Naive thymus-derived CD4-positive, alpha-beta T cell (primary cell): ENCODE results near the gene C13orf46. TPM values are rescaled to one million over a fixed set of nuclear protein-coding genes. Genes with fewer than 3 reads are reported as not detected.
A peak's percentile ranks its signal among the peaks of the same experiment; 100 is the strongest.

ENCODE experiments used
- ATAC-seq: fragments of 150-1000 bp; cut with Tn5 transposase; 2 replicates; pipeline ENCODE4 v1.10.0; 2021; ENCODE audit warnings: mild to moderate bottlenecking, moderate library complexity
- CTCF ChIA-PET: fragments of 350-600 bp; sonication (Branson Sonifier 250); formaldehyde crosslinking; loops from one replicate; lab custom pipeline; 2021; ENCODE audit warnings: antibody characterized with exemption; lab: Charles Lee
- POLR2A ChIA-PET: fragments of 350-600 bp; sonication (Branson Sonifier 250); formaldehyde crosslinking; loops from one replicate; lab custom pipeline; 2021; ENCODE audit warnings: antibody characterized with exemption, inconsistent platforms; lab: Charles Lee
- DNase-seq, 9 donors: peaks; one replicate each; pipeline versions ENCODE4 v3.0.0 to v3.0.0-alpha.2; 2020 to 2022; ENCODE audit warnings: mixed read lengths in 1 of 9
- H3K27ac ChIP-seq: one replicate; pipeline ENCODE4 v1.7.0; 2013; ENCODE audit warnings: mild to moderate bottlenecking, low read depth, low read length, moderate library complexity
- H3K27me3 ChIP-seq, 2 donors: one replicate each; pipeline ENCODE4 v1.7.0; 2013; ENCODE audit warnings: low read length in 2 of 2, mild to moderate bottlenecking in 2 of 2, moderate library complexity in 2 of 2; ENCODE audit not compliant: control insufficient read depth in 2 of 2, insufficient read depth in 2 of 2
- H3K36me3 ChIP-seq, 3 experiments: 1 replicate in 2 of 3; 2 replicates in 1 of 3; pipeline ENCODE4 v1.7.0; 2013; ENCODE audit warnings: low read length in 3 of 3, mild to moderate bottlenecking in 3 of 3, moderate library complexity in 1 of 3; ENCODE audit not compliant: insufficient read depth in 3 of 3, control insufficient read depth in 2 of 3
- H3K4me1 ChIP-seq, 2 donors: one replicate each; pipeline ENCODE4 v1.7.0; 2013; ENCODE audit warnings: low read length in 2 of 2, mild to moderate bottlenecking in 2 of 2, moderate library complexity in 1 of 2; ENCODE audit not compliant: control insufficient read depth in 2 of 2, insufficient read depth in 2 of 2
- H3K4me3 ChIP-seq: 2 replicates; pipeline ENCODE4 v1.7.0; 2013; ENCODE audit warnings: mild to moderate bottlenecking, low read length
- H3K9me3 ChIP-seq, 3 experiments: 1 replicate in 2 of 3; 2 replicates in 1 of 3; pipeline ENCODE4 v1.7.0; 2013; ENCODE audit warnings: low read length in 3 of 3; ENCODE audit not compliant: control insufficient read depth in 2 of 3
- H3K27ac Mint-ChIP-seq, 9 donors: one replicate each; pipeline ENCODE4 v1.8.0; 2020 to 2022; ENCODE audit warnings: mixed read lengths in 9 of 9, mild to moderate bottlenecking in 8 of 9, moderate library complexity in 5 of 9, inconsistent platforms in 2 of 9
- H3K27me3 Mint-ChIP-seq, 5 donors: one replicate each; pipeline ENCODE4 v1.8.0; 2021 to 2022; ENCODE audit warnings: mixed read lengths in 5 of 5, mild to moderate bottlenecking in 1 of 5
- H3K36me3 Mint-ChIP-seq, 5 donors: one replicate each; pipeline ENCODE4 v1.8.0; 2020 to 2022; ENCODE audit warnings: mixed read lengths in 5 of 5, mild to moderate bottlenecking in 3 of 5, inconsistent platforms in 1 of 5
- H3K4me1 Mint-ChIP-seq, 7 donors: one replicate each; pipeline ENCODE4 v1.8.0; 2020 to 2022; ENCODE audit warnings: mixed read lengths in 7 of 7, mild to moderate bottlenecking in 3 of 7, inconsistent platforms in 1 of 7
- H3K4me3 Mint-ChIP-seq, 10 donors: one replicate each; pipeline ENCODE4 v1.8.0; 2020 to 2022; ENCODE audit warnings: mild to moderate bottlenecking in 10 of 10, mixed read lengths in 10 of 10, moderate library complexity in 6 of 10, inconsistent platforms in 2 of 10
- H3K9me3 Mint-ChIP-seq, 11 donors: one replicate each; pipeline ENCODE4 v1.8.0; 2020 to 2022; ENCODE audit warnings: mixed read lengths in 11 of 11, mild to moderate bottlenecking in 4 of 11, inconsistent platforms in 1 of 11, moderate library complexity in 1 of 11
- intact Hi-C, 2 donors: fragments of 100-400 bp; cut with micrococcal nuclease; formaldehyde crosslinking; loops; one replicate each; pipeline ENCODE4 v1.15.1; 2023
- polyA plus RNA-seq, 2 donors: library from polyadenylated mRNA; unstranded; fragments of 300-500 nt; fragmentation: Illumina TruSeq; gene quantifications; one replicate each; pipeline ENCODE4 v1.2.3, GENCODE V29; 2021
- total RNA-seq, 6 experiments: library from RNA in 5 of 6; stranded (reverse) in 5 of 6; gene quantifications; 1 replicate in 5 of 6; 2 replicates in 1 of 6; pipeline ENCODE4 v1.2.3 and lab custom pipeline; 2021 to 2026

C13orf46 gene
- total and polyA plus RNA-seq, 7 experiments from 2014 or later: 1.3 to 27.0 (median 16.9) TPM

- no peak for ATAC-seq
- peaks cover 0 to 8% (median 0%) of the 10 kb centered on the region in 7 donors for H3K4me1 Mint-ChIP-seq
- ChIA-PET POLR2A (no interaction called here), CTCF (no interaction called here)
- no peaks in the 10 kb centered on the region for H3K9me3 ChIP-seq
- H3K4me3 ChIP-seq: no peak overlapping the region
- H3K27me3 Mint-ChIP-seq: no peaks in the 10 kb centered on the region
- H3K4me1 ChIP-seq: no peaks in the 10 kb centered on the region
- DNase-seq: no peak
- intact Hi-C loops: no loop called here
- H3K27ac ChIP-seq: no peak overlapping the region
- no peak overlapping the region for H3K4me3 Mint-ChIP-seq
- no peaks in the 10 kb centered on the region for H3K27me3 ChIP-seq
- peaks cover 0 to 16% (median 0%) of the 10 kb centered on the region in 11 donors for H3K9me3 Mint-ChIP-seq
- no peak overlapping the region for H3K27ac Mint-ChIP-seq
- H3K36me3 ChIP-seq: peaks cover 0 to 57% (median 0%) of the 10 kb centered on the region in 3 experiments
- peaks cover 0 to 17% (median 8%) of the 10 kb centered on the region in 5 donors for H3K36me3 Mint-ChIP-seq
These were observed 8.4 kb downstream of the C13orf46 start for GRCh38 chr13:113965383-113965874.

GRCh38 chr13:113964251-113964995, 9.5 kb downstream of the C13orf46 start:
- peaks cover 0 to 8% (median 0%) of the 10 kb centered on the region in 7 donors for H3K4me1 Mint-ChIP-seq
- no peaks in the 10 kb centered on the region for H3K27me3 Mint-ChIP-seq
- peaks cover 0 to 19% (median 11%) of the 10 kb centered on the region in 5 donors for H3K36me3 Mint-ChIP-seq
- Histone ChIP-seq H3K27ac (no peak overlapping the region), H3K4me1 (no peaks in the 10 kb centered on the region), H3K36me3 (peaks cover 0 to 49% (median 0%) of the 10 kb centered on the region in 3 experiments), H3K27me3 (no peaks in the 10 kb centered on the region), H3K9me3 (peaks cover 0 to under 1% (median 0%) of the 10 kb centered on the region in 3 experiments), H3K4me3 (no peak overlapping the region)
- ChIA-PET CTCF (no interaction called here), POLR2A (interaction anchor here (0.6 kb wide), 1 partner anchor 348 kb away, joined by 3 read pairs; no protein-coding TSS in a partner anchor)
- DNase-seq (peak in 1 of 9 donors; percentile 3), ATAC-seq (no peak)
- H3K9me3 Mint-ChIP-seq: peaks cover 0 to 15% (median 0%) of the 10 kb centered on the region in 11 donors
- intact Hi-C loops: no loop called here
- H3K4me3 Mint-ChIP-seq: no peak overlapping the region
- H3K27ac Mint-ChIP-seq: peak overlapping the region in 1 of 9 donors; percentile 14

- ATAC-seq (no peak), DNase-seq (peak in 1 of 9 donors; percentile 4)
- Mint-ChIP-seq H3K27ac (peak overlapping the region in 2 of 9 donors; percentile 62 to 68), H3K36me3 (peaks cover 0 to 24% (median 20%) of the 10 kb centered on the region in 5 donors), H3K4me3 (no peak overlapping the region), H3K4me1 (peaks cover 0 to 9% (median 0%) of the 10 kb centered on the region in 7 donors), H3K27me3 (no peaks in the 10 kb centered on the region), H3K9me3 (peaks cover 0 to 16% (median 2%) of the 10 kb centered on the region in 11 donors)
- peaks cover 0 to 41% (median 0%) of the 10 kb centered on the region in 3 experiments for H3K36me3 ChIP-seq
- no peaks in the 10 kb centered on the region for H3K27me3 ChIP-seq
- H3K9me3 ChIP-seq: peaks cover 0 to 5% (median 0%) of the 10 kb centered on the region in 3 experiments
- ChIA-PET CTCF (no interaction called here), POLR2A (interaction anchor here (0.6 to 0.7 kb wide), 2 partner anchors 260 to 349 kb away, joined by 3 to 4 read pairs; no protein-coding TSS in a partner anchor)
- intact Hi-C loops: no loop called here
- H3K4me3 ChIP-seq: no peak overlapping the region
- H3K27ac ChIP-seq: no peak overlapping the region
- H3K4me1 ChIP-seq: no peaks in the 10 kb centered on the region
These were observed 10.5 kb downstream of the C13orf46 start for GRCh38 chr13:113963376-113963775.

GRCh38 chr13:113962975-113963374, 10.9 kb downstream of the C13orf46 start:
- H3K27ac ChIP-seq: no peak overlapping the region
- H3K9me3 Mint-ChIP-seq: peaks cover 0 to 16% (median 2%) of the 10 kb centered on the region in 11 donors
- no peak overlapping the region for H3K4me3 ChIP-seq
- ChIA-PET CTCF (no interaction called here), POLR2A (no interaction called here)
- peak overlapping the region in 1 of 10 donors; percentile 19 for H3K4me3 Mint-ChIP-seq
- ATAC-seq (no peak), DNase-seq (peak in 1 of 9 donors; percentile 4)
- H3K4me1 Mint-ChIP-seq: peaks cover 0 to 13% (median 3%) of the 10 kb centered on the region in 7 donors
- H3K36me3 Mint-ChIP-seq: peaks cover 0 to 27% (median 19%) of the 10 kb centered on the region in 5 donors
- H3K27me3 Mint-ChIP-seq: no peaks in the 10 kb centered on the region
- H3K4me1 ChIP-seq: no peaks in the 10 kb centered on the region
- intact Hi-C loops: no loop called here
- H3K36me3 ChIP-seq: peaks cover 0 to 37% (median 0%) of the 10 kb centered on the region in 3 experiments
- H3K27ac Mint-ChIP-seq: peak overlapping the region in 2 of 9 donors; percentile 5 to 68
- H3K27me3 ChIP-seq: no peaks in the 10 kb centered on the region
- peaks cover 0 to 5% (median 0%) of the 10 kb centered on the region in 3 experiments for H3K9me3 ChIP-seq

- ChIA-PET POLR2A (no interaction called here), CTCF (no interaction called here)
- Histone ChIP-seq H3K9me3 (peaks cover 0 to 5% (median 0%) of the 10 kb centered on the region in 3 experiments), H3K4me3 (no peak overlapping the region), H3K27ac (no peak overlapping the region), H3K27me3 (no peaks in the 10 kb centered on the region), H3K36me3 (peaks cover 0 to 31% (median 0%) of the 10 kb centered on the region in 3 experiments), H3K4me1 (no peaks in the 10 kb centered on the region)
- DNase-seq (no peak), ATAC-seq (no peak)
- H3K27ac Mint-ChIP-seq: peak overlapping the region in 2 of 9 donors; percentile 42 to 54
- intact Hi-C loops: no loop called here
- H3K27me3 Mint-ChIP-seq: no peaks in the 10 kb centered on the region
- H3K36me3 Mint-ChIP-seq: peaks cover 0 to 33% (median 20%) of the 10 kb centered on the region in 5 donors
- H3K4me1 Mint-ChIP-seq: peaks cover 0 to 17% (median 3%) of the 10 kb centered on the region in 7 donors
- H3K4me3 Mint-ChIP-seq: no peak overlapping the region
- H3K9me3 Mint-ChIP-seq: peaks cover 0 to 16% (median 2%) of the 10 kb centered on the region in 11 donors
These were observed 11.5 kb downstream of the C13orf46 start for GRCh38 chr13:113962386-113962785.

GRCh38 chr13:113960276-113960948, 13.5 kb downstream of the C13orf46 start:
- H3K9me3 ChIP-seq: peaks cover 0 to 7% (median 0%) of the 10 kb centered on the region in 3 experiments
- peaks cover 0 to 17% (median 3%) of the 10 kb centered on the region in 7 donors for H3K4me1 Mint-ChIP-seq
- no peak for ATAC-seq
- H3K27ac Mint-ChIP-seq: peak overlapping the region in 5 of 9 donors; percentile 38 to 72 (median 48)
- H3K4me3 Mint-ChIP-seq: no peak overlapping the region
- peaks cover 0 to 28% (median 0%) of the 10 kb centered on the region in 3 experiments for H3K36me3 ChIP-seq
- intact Hi-C loops: no loop called here
- no peak for DNase-seq
- no peaks in the 10 kb centered on the region for H3K27me3 ChIP-seq
- ChIA-PET CTCF (no interaction called here), POLR2A (no interaction called here)
- no peak overlapping the region for H3K27ac ChIP-seq
- H3K4me1 ChIP-seq: no peaks in the 10 kb centered on the region
- H3K4me3 ChIP-seq: no peak overlapping the region
- peaks cover 7 to 45% (median 31%) of the 10 kb centered on the region in 5 donors for H3K36me3 Mint-ChIP-seq
- H3K9me3 Mint-ChIP-seq: peaks cover 0 to 20% (median 2%) of the 10 kb centered on the region in 11 donors
- no peaks in the 10 kb centered on the region for H3K27me3 Mint-ChIP-seq
